ENCODE data around the gene CNTN5.
"Not testable (repeated sequence)": the region's sequence is repeated elsewhere in the genome, so short reads cannot be mapped to it uniquely, and the experiment has no call there.

Gene CNTN5

DNA sequence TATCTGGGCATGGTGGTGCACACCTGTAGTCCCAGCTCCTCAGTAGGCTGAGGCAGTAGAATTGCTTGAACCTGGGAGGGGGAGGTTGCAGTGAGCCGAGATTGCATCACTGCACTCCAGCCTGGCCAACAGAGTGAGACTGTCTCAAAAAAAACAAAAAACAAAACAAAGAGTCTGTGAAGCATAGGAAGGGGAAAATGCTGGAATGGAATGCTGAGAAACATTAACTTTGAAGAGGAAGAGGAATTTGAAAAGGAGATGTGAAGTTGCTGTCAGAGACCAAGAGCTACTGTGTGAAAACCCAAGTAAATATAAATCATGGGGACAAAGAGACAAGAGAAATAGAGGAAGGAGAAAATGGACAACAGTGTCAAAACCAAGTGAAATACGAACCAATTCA, 1211.3 kb downstream of the CNTN5 start:
- DNase-seq = no peak

DNA sequence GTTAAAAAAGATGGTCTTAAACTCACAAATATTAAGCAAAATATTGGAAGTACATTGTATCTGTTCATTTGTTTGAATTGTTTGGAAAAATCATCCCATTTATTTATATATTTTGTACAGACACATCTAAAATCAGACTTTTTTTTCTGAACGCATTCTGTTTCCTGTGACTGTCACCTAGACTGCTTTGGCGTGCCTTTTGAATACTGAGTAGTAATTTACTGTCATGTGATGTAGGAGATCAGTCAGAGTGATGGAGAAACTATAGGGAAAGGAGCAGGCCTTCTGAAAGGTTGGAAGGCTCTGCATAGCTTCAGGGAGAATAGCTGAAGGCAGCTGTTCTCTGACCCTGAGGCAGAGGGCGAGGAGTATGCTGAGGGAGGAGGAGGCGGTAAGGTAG, 1214.3 kb downstream of the CNTN5 start:
- DNase-seq = no peak

DNA sequence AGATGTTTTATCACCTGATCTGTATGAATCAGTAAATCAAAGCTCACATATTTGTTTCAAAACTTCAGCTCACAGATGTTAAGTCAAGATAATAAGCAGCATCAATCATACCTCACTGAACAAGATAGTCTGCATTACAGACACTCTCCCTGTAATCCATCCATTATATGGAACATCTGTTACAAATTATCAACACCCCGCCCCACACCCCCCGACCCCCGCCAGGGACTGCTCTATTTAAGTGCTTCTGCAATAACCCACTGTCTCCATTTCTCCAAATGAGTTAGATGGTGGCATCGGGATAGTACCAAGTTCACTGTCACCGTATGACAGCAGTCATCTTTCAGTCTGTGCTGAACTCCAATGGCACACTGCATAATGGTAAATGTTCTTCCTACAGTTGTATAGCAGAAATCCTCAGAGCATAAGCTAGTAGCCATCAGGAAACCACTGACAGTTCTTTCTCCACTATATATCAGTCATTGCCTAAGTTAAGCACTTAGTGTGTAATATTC, 1219.3 kb downstream of the CNTN5 start:
- DNase-seq = no peak

DNA sequence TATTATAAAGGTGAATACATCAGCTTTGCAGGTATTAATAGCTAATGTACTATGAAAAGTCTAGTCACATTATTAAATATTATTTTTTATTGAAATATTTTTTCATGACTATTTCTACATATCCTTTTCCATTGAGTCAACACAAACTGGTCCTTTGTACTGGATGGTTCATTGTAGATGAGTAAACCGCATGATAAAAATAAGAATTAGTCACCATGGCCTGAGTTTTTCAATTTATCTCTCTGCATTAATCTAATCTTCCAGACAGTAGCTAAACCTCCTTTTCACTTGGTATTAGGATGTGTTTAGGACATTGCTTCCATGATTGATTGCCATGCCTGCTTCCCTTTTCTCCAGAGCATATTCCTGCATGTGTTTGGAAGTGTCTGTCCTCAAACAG, 1227.0 kb downstream of the CNTN5 start:
- no peak for DNase-seq

DNA sequence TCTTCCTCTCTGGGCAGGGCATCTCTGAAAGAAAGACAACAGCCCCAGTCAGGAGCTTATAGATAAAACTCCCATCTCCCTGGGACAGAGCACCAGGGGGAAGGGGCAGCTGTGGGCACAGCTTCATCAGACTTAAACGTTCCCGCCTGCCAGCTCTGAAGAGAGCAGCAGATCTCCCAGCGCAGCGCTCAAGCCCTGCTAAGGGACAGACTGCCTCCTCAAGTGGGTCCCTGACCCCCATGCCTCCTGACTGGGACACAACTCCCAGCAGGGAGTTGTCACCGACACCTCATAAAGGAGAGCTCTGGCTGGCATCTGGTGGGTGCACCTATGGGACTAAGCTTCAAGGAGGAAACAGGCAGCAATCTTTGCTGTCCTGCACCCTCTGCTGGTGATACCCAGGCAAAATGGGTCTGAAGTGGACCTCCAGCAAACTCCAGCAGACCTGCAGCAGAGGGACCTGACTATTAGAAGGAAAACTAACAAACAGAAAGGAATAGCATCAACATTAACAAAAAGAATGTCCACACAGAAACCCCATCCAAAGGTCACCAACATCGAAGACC, 1236.6 kb downstream of the CNTN5 start:
- DNase-seq = not testable (repeated sequence)

DNA sequence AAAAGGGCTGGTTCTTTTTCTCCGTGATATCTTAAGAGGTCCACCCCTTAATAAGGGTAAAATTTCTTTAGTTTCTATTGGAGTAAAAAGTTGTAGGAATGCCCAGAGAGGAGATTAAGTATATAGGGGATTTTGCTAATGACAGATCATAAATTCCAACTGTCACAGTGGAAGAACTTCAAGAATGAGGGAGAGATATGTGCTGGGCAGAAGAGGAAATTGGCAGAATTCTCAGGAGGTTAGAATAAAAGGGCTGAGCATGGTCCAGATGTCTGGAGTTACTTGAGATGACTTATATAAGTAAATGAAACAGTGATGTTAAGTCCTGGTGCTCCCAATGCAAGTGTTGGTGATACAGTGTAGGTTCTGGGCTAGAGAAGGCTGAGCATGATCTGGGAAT, 1248.8 kb downstream of the CNTN5 start:
- no peak for DNase-seq

DNA sequence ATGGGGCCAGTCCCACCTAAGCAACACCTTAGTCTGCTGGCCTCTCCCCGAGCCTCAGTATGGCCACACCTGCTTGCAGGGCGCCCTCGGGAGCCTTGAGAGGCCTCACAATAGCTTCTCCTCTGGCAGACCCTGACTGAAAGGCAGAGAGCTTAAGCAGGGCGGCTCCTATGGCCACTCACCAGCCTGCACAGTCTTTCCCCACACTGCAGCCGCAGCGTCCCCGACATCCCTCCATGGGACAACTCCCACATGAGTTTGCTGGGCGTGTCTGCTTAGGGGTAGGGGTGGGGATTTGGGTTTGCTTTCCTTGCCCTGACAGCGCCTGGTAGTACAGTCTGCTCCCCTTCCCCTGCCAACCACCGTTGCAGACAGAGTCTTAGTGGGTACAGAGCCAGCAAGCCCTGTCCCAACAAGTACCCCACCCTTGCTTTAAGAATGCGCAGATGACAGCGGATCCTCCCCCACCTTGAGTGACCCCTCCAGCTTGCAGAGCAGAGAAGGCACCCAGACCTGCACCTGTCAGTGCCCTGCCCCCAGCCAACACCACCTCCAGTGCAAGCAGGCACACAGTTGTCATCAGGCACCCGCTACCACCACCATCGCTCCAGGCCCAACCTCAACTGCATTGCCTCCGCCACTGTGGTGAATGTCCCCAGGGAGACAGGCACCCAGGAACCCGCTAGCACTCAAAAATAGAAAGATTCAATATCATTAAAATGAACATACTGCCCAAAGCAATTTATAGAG, 1252.5 kb downstream of the CNTN5 start:
- no peak for DNase-seq

DNA sequence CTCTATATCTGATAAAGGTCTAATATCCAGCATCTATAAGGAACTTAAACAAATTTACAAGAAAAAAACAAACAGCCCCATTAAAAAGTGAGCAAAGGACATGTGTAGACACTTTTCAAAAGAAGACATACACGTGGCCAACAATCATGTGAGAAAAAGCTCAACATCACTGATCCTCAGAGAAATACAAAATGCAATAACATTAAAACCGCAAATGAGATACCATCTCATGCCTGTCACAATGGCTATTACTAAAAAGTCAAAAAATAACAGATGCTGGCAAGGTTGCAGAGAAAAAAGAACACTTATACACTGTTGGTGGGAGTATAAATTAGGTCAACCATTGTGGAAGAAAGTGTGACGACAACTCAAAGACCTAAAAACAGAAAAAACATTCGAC, 1253.7 kb downstream of the CNTN5 start:
- DNase-seq = not testable (repeated sequence)

DNA sequence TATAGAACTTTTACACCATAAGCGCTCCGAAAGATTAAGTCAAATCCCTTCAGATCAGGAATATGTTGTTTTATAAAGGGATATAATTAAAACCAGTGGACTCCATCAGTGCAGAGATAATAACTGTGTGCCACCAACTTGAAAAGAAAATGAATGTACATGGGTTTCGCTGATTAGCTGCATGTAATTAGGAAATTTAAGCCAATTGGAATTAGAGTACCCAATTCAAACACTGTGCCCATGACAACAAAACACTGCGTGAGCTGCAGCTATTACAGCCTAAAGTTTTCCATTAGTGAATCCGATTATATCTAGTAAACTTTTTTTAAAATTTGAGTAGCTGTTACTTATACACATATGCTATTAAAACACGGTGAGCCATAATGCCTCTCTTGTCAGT, 1274.0 kb downstream of the CNTN5 start:
- no peak for DNase-seq

DNA sequence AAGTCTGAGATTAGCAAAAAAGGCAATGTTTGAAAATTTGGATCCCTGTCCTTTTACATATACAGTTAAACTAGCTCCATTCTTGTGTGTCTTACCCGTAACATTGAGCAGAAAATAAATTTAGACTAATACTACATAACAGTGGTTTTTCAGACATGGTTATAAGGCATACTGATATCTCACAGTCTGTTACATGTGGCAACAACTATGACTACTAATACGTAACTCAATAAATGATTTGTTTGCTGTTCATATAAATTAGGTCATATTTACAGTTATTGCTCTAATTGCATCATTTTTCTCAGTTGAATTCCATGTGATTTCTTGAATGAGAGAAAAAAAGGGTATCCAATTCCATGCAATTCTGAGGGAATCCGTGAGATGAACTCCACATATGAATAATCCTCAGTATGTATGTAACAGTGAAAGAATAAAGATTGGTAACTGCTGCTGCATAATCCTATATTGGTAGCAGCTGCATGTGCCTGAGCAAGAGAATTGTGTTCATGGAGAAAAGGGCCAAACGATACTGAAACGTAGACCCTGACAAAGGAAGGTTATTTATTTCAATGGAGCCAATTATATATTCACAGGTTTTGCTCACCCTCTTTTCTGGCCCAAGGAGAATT, 1275.4 kb downstream of the CNTN5 start:
- DNase-seq = no peak

DNA sequence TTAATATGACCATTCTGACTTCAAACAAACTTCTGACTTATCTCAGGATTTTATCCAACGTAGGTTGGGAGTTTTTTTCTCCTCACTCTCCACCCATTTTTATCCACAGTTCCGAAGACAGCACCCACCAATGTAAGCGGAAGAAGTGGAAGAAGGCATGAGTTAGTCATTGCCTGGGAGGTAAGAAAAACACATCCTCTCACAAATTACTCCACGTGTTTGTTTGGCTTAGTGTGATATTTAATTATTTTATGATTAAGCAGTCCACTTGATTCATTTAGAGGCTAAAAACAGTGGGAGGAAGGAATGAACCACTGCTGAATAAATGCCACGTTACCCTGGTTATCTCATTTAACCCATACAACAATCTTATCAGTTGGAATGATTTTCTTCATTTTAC, 1276.8 kb downstream of the CNTN5 start:
- no peak for DNase-seq

DNA sequence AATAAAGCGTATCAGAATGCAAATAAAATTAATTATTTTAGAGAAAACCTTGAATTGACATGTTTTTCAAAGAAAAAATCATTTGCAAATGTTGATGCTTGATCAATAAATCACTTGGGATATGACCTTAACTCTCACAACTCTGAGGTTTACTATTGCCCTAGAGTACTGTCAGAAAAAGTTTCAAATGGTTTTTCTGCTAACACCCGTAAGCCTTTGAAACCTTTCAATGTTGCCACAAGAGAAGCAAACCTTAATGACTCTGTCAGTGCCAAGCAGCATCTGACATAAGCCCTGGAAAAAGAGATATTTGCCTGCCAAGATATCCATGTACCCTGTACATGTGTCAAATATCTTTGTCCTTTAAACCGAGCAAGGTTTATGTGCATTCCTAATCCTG, 1282.1 kb downstream of the CNTN5 start:
- DNase-seq = no peak

DNA sequence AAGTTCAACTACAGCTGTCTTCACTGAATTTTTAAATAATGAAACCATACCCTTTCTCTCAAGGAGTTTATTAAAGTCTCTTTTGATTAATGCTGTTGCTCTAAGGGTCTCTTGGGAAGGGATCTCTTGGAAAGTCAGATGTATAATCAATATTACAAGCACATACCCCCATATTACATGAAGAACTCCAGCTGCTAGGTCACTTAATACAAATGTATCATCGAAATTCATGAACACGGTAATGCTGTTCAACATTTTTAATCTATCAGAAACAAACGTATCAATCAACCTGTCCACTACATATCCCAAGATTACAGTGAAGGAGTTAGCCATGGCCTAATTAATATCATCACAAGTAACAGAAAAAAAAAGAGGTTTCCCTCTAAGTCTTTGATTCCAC, 1283.1 kb downstream of the CNTN5 start:
- DNase-seq = no peak

DNA sequence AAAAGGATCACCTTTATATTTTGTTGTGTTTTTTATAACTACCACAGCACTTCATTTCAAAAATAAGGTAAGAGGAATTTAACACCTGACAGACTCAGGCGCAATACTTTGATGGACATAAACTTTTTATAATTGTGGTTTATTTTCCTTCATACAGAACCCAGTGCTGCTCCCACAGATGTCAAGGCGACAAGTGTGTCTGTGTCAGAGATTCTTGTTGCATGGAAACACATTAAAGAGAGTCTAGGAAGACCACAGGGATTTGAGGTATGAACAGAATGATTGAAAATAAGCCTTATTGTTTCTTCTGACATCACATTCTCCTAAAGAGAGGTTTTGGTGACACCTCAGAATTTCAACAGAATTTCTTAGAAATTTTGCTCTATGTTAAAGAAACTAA, 1287.5 kb downstream of the CNTN5 start:
- no peak for DNase-seq

DNA sequence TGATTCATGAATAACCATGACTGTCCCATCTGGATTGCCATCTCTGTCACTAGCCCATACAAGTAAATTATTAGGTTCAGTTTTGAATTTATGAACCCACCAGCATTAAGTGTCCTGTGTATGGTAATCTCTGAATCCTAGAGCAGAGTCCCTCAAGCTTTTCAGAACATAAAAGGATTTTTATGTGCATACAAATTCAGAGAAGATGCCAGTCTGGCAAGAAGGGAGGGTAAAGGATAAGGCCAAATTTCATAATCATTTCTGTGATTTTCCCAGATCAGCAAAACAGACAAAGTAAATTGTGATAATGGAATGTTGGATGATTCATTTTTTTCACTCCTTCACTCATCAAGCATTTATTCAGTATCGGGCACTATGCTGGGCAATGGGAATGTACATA, 1295.2 kb downstream of the CNTN5 start:
- no peak for DNase-seq

DNA sequence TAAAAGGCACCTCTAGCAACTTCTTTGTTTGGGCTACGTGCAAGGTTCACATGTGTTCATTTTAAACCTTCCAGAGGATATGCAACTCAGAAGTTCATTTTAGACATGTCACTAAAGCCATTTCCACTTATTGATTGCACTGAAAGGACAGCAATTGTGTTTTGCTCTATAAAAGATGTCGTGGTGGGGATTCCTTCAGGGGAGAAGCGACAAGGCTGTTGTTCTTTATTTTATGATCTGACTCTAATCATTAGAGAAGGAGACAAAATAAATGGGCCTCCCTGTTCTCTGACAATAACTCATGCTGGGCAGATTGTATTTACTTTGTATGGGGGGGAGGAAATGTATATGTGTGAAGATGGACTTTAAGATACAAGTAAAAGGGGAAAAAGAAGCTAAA, 1296.2 kb downstream of the CNTN5 start:
- no peak for DNase-seq

DNA sequence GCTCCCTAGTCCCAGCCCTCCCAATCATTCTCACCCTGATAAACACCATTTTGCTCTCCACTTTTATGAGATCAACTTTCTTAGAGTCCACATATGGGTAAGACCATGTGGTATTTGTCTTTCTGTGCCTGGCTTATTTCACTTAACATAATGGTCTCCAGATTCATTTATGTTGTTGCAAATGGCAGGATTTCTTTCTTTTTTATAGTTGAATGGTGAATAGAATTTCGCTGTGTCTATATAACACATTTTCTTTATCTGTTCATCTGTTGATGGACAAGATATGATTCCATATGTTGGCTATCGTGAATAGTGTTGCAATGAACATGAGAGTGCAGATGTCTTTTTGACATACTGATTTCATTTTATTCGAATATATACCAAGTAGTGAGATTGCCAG, 1298.9 kb downstream of the CNTN5 start:
- no peak for DNase-seq

DNA sequence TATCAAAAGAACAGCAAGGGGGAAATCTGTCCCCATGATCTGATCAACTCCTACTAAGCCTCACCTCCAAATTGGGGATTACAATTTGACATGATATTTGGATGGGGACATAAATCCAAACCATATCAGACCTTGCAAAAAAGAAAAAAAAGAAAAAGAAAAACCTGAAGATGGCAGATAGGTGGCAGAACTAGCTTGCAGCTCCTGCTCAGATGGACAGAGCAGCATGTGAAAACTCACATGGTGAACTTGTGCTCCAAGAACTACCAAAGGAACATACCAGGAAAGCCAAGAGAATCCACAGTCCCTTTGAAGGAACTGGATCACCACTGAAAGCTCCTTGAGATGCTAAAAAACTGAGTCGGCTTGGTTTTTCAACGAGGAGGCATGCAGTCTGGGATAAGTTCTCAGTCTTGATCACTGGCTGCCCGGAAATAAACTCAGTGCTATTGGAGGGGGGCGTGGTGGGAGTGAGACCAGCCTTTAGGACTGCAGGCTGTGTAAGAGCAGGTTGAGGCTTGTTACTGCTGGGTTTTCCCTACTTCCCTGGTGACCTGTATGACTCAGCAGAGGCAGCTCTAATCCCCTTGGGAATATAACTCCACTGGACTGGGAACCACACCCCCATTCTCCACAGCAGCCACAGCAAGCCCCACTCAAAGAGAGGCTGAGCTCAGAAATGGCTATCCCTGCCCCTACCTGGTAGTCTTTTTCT, 1308.0 kb downstream of the CNTN5 start:
- no peak for DNase-seq

DNA sequence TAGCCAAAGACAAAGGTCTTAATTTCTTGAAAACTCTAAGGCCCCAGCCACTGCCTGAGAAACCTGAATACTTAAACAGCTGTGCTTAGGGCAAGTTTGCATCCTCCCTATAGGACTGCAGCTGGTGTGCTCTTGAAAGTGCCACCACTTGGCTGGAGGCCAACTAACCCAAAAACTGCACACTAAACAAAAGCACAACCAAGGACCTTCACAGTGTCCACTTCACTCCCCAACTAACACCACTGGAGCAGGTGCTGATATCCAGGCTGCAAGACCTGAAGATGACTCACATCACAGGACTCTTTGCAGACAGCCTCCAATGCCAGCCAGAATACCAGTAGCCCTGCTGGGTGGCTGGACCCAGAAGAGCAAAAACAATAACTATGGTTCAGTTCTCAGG, 1308.6 kb downstream of the CNTN5 start:
- DNase-seq = no peak

DNA sequence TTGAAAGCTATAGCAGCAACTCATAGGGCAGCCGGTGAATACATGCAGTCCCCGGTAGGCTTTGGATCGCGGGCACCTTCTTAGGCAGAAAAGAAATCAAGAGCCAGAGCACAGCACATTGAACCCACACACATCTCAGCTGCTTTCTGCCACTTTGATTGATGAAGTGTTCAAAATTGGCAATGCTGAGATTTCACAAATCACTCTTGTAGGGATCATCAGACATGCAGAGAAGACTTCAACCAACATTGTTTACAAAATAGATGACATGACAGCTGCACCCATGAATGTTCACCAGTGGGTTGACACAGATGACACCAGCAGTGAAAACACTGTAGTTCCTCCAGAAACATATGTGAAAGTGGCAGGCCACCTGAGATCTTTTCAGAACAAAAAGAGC, 1316.1 kb downstream of the CNTN5 start:
- DNase-seq = no peak

DNA sequence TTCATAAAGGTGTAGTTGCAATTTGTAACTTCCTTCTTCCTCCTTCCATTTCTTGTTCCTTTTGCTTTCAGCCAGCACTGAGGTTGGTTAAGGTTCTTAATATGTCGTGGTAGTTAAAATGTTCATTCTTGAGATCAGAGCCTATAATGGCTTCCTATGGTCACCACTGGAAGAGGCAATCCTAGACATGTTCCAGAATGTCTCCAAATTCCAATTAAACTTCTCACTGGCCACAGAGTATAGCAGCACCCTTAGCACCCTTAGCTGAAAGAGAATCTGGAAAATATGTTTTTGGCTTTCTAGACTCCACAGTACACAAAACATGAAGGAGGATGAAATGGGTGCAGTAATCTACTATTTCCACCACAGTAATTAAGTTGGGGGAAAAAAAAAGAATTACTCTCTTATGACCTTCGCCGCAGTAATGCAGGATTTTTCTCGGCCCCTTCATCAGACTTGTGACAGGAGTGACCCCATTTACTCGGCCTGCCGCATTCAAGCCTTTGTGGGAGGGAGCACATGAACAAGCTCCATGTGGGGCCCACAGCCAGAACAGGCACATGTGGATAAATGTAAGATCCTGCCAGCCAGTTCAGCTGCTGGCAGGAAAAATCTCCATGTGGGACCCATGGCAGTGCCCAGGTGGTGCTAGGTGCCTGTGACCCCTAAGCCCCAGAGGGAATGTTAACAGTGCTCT, 1317.5 kb downstream of the CNTN5 start:
- DNase-seq = no peak

DNA sequence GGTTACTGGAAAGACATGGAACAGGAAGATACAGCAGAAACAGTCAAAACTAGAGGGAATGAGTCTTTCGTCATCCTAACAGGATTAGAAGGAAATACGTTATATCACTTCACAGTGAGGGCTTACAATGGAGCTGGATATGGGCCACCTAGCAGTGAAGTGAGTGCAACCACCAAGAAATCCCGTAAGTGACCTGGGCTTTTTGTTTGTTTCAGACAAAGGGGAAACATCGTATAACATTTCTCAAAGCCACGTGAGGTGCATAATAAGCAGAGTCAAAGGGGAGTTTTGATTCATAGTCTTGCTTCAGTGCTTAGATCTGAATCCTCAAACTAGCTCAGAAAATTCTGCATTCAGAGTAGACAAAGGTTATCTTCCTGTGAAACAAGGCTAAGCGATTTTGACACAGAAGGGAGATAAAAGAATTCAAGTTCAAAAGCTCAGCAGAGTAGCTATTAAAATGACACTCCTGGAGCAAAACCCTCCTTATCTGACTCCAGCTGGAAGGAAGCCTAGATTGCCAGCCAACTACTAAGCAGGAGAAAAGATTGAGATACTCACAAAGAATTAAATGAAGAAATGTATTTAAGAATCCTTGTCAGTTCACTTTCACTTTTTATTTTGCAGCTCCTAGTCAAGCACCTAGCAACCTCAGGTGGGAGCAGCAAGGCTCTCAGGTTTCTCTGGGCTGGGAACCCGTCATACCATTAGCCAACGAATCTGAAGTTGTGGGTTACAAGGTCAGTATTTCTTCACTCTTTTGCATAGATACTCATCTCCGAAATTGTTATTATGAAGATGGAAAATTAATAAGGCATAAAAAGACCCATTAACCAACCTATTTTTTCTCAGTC, 1319.9 kb downstream of the CNTN5 start:
- no peak for DNase-seq

All from CD4-positive, alpha-beta T cell treated with Interleukin-6 for 4 hours (primary cell).